ENCODE results near the gene TNRC18. TPM values are rescaled to one million over a fixed set of nuclear protein-coding genes. Genes with fewer than 3 reads are reported as not detected.

TNRC18 gene
- polyA plus RNA-seq, 3 donors = 0.64 to 49.9 (median 0.70) TPM

DNA sequence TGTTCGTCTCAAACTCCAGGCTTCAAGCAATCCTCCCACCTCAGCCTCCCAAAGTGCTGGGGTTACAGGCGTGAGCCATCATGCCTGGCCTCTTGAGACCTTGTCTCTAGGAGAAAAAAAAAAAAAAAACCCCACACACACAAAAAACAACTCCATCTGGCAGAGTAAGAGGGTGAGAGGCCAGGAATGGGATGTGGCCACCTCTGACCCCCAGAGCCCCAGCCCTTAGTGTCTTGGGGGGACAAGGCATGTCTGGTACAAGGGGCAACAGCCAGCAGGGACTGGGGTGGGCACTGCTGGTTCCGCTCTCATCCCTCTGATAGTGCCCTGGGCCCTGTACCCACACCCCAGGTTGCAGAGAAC, 15.6 kb upstream of the TNRC18 start:
- Histone ChIP-seq H3K9me3 (replicated peaks in 1 of 2; ENCODE audit: control insufficient read depth in 1 of 2, insufficient read depth in 1 of 2, low read length in 2 of 2) (peaks cover 0 to 8% of the 10 kb centered on the region in 2 donors), H3K79me2 (ENCODE audit: insufficient read depth, low read length) (peaks cover 17% of the 10 kb centered on the region), H3K9ac (ENCODE audit: insufficient read depth, low read length, poor library complexity, severe bottlenecking) (no peak overlapping the region), H3K4me2 (replicated peaks; ENCODE audit: extremely low read depth, low read length, poor library complexity, severe bottlenecking) (no peak overlapping the region), H3K36me3 (replicated peaks in 1 of 2; ENCODE audit: control insufficient read depth in 1 of 2, insufficient read depth in 2 of 2, low read length in 2 of 2) (no peaks in the 10 kb centered on the region), H3K4me3 (replicated peaks in 1 of 3; ENCODE audit: low read depth in 2 of 3, low read length in 3 of 3) (no peak overlapping the region), H2AFZ (ENCODE audit: insufficient read depth, low read depth, low read length, poor library complexity, severe bottlenecking) (no peak overlapping the region), H4K20me1 (ENCODE audit: insufficient read depth, low read length) (peaks cover 4% of the 10 kb centered on the region), H3K4me1 (ENCODE audit: control insufficient read depth in 1 of 2, insufficient read depth in 2 of 2, low read length in 2 of 2) (peaks cover 26 to 30% of the 10 kb centered on the region in 2 donors), H3K27me3 (ENCODE audit: control insufficient read depth in 2 of 2, insufficient read depth in 2 of 2, low read length in 2 of 2) (no peaks in the 10 kb centered on the region), H3K27ac (ENCODE audit: low read depth in 1 of 2, low read length in 2 of 2) (no peak overlapping the region)
- no CpG with 5 or more reads among the region's 3 CpGs for WGBS (ENCODE audit: insufficient coverage)
- no peak for DNase-seq
- Mint-ChIP-seq H3K4me3 (no peak overlapping the region), H3K27ac (no peak overlapping the region), H3K27me3 (ENCODE audit: low read depth in 3 of 3) (peaks cover 0 to 3% (median 1%) of the 10 kb centered on the region in 3 donors), H3K4me1 (peaks cover 35% of the 10 kb centered on the region), H3K9me3 (peaks cover 0 to 14% (median 6%) of the 10 kb centered on the region in 7 donors), H3K36me3 (peaks cover 9 to 11% of the 10 kb centered on the region in 2 donors)
- TF ChIP-seq, protein P1, sequence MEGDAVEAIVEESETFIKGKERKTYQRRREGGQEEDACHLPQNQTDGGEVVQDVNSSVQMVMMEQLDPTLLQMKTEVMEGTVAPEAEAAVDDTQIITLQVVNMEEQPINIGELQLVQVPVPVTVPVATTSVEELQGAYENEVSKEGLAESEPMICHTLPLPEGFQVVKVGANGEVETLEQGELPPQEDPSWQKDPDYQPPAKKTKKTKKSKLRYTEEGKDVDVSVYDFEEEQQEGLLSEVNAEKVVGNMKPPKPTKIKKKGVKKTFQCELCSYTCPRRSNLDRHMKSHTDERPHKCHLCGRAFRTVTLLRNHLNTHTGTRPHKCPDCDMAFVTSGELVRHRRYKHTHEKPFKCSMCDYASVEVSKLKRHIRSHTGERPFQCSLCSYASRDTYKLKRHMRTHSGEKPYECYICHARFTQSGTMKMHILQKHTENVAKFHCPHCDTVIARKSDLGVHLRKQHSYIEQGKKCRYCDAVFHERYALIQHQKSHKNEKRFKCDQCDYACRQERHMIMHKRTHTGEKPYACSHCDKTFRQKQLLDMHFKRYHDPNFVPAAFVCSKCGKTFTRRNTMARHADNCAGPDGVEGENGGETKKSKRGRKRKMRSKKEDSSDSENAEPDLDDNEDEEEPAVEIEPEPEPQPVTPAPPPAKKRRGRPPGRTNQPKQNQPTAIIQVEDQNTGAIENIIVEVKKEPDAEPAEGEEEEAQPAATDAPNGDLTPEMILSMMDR (IDR thresholded peaks at IDR 0.05) = no peak
- intact Hi-C loops (cut with micrococcal nuclease) = no loop called here

- Histone ChIP-seq H3K4me3 (replicated peaks in 1 of 3; ENCODE audit: low read depth in 2 of 3, low read length in 3 of 3) (no peak overlapping the region), H4K20me1 (ENCODE audit: insufficient read depth, low read length) (peaks cover 12% of the 10 kb centered on the region), H3K9ac (ENCODE audit: insufficient read depth, low read length, poor library complexity, severe bottlenecking) (no peak overlapping the region), H3K27me3 (ENCODE audit: control insufficient read depth in 2 of 2, insufficient read depth in 2 of 2, low read length in 2 of 2) (no peaks in the 10 kb centered on the region), H3K79me2 (ENCODE audit: insufficient read depth, low read length) (peaks cover 18% of the 10 kb centered on the region), H3K9me3 (replicated peaks in 1 of 2; ENCODE audit: control insufficient read depth in 1 of 2, insufficient read depth in 1 of 2, low read length in 2 of 2) (peaks cover 0 to 13% of the 10 kb centered on the region in 2 donors), H3K27ac (ENCODE audit: low read depth in 1 of 2, low read length in 2 of 2) (no peak overlapping the region), H3K4me2 (replicated peaks; ENCODE audit: extremely low read depth, low read length, poor library complexity, severe bottlenecking) (no peak overlapping the region), H3K36me3 (replicated peaks in 1 of 2; ENCODE audit: control insufficient read depth in 1 of 2, insufficient read depth in 2 of 2, low read length in 2 of 2) (peaks cover 0 to 5% of the 10 kb centered on the region in 2 donors), H3K4me1 (ENCODE audit: control insufficient read depth in 1 of 2, insufficient read depth in 2 of 2, low read length in 2 of 2) (peaks cover 20 to 24% of the 10 kb centered on the region in 2 donors), H2AFZ (ENCODE audit: insufficient read depth, low read depth, low read length, poor library complexity, severe bottlenecking) (no peak overlapping the region)
- peaks cover 5 to 19% (median 12%) of the 10 kb centered on the region in 7 donors for H3K9me3 Mint-ChIP-seq
- TF ChIP-seq, protein P1 (IDR thresholded peaks at IDR 0.05) = no peak
- no peak overlapping the region for H3K4me3 Mint-ChIP-seq
- no peak for DNase-seq
- H3K36me3 Mint-ChIP-seq = peaks cover 15 to 17% of the 10 kb centered on the region in 2 donors
- no peak overlapping the region for H3K27ac Mint-ChIP-seq
- 85% methylated on average over 4 of the region's 5 CpGs for whole genome bisulfite sequencing (ENCODE audit: insufficient coverage)
- intact Hi-C loops (cut with micrococcal nuclease) = no loop called here
- peaks cover 0 to 3% (median 1%) of the 10 kb centered on the region in 3 donors for H3K27me3 Mint-ChIP-seq (ENCODE audit: low read depth in 3 of 3)
- peaks cover 28% of the 10 kb centered on the region for H3K4me1 Mint-ChIP-seq
Observed at GRCh38 chr7:5437987-5438386, 14.4 kb upstream of the TNRC18 start.

Measured in CD14-positive monocyte (primary cell).